H1 (cell line): Measurements from ENCODE around the gene TBX4. TPM values are rescaled to one million over a fixed set of nuclear protein-coding genes. Genes with fewer than 3 reads are reported as not detected.

Experiments used
- CTCF ChIA-PET: fragments of 300-600 bp; sonication (Branson Sonifier 250); formaldehyde crosslinking; loops from one replicate; lab custom pipeline; 2021; ENCODE audit not compliant: partially characterized antibody; lab: Charles Lee
- POLR2A ChIA-PET: fragments of 300-600 bp; sonication (Branson Sonifier 250); formaldehyde crosslinking; loops from one replicate; lab custom pipeline; 2021; ENCODE audit warnings: inconsistent platforms; ENCODE audit not compliant: partially characterized antibody; lab: Charles Lee
- DNase-seq, 2 experiments: peaks; one replicate each; pipeline versions ENCODE4 v3.0.0 to v3.0.0-alpha.2; 2010 to 2022; ENCODE audit warnings: low spot score in 2 of 2, low read depth in 1 of 2, mixed read lengths in 1 of 2
- FAIRE-seq: peaks from 2 replicates; lab custom pipeline; 2011; peaks lifted over from hg19 to GRCh38; lab: Jason Lieb, UNC
- H2AFZ ChIP-seq: 2 replicates; pipeline ENCODE4 v1.8.1; 2012; ENCODE audit warnings: low read length, inconsistent platforms
- H2AK5ac ChIP-seq: 2 replicates; pipeline ENCODE4 v1.6.1; 2013; ENCODE audit warnings: low read depth, low read length
- H2BK120ac ChIP-seq: replicated peaks from 2 replicates; pipeline ENCODE3; 2013; ENCODE audit warnings: low read depth, low read length, inconsistent platforms
- H2BK12ac ChIP-seq: 2 replicates; pipeline ENCODE4 v1.6.1; 2013; ENCODE audit warnings: low read depth, low read length
- H2BK15ac ChIP-seq: 2 replicates; pipeline ENCODE4 v1.6.1; 2013; ENCODE audit warnings: low read length
- H2BK20ac ChIP-seq: 2 replicates; pipeline ENCODE4 v1.6.1; 2013; ENCODE audit warnings: low read length
- H2BK5ac ChIP-seq: 2 replicates; pipeline ENCODE4 v1.6.1; 2013; ENCODE audit warnings: low read depth, low read length
- H3K14ac ChIP-seq: 2 replicates; pipeline ENCODE4 v1.6.1; 2013; ENCODE audit warnings: inconsistent platforms; ENCODE audit not compliant: insufficient read length
- H3K18ac ChIP-seq: 2 replicates; pipeline ENCODE4 v1.6.1; 2013; ENCODE audit warnings: low read length; ENCODE audit errors: extremely low read depth
- H3K23ac ChIP-seq: 2 replicates; pipeline ENCODE4 v1.6.1; 2013; ENCODE audit warnings: inconsistent platforms; ENCODE audit not compliant: insufficient read length
- H3K23me2 ChIP-seq: 2 replicates; pipeline ENCODE4 v1.6.1; 2013; ENCODE audit warnings: low read depth, low read length
- H3K27ac ChIP-seq: 2 replicates; pipeline ENCODE4 v1.6.1; 2011; ENCODE audit warnings: low read depth, low read length, inconsistent platforms
- H3K27me3 ChIP-seq, 4 experiments: replicated peaks in 1 of 4; 1 replicate in 1 of 4; 2 replicates in 3 of 4; pipeline versions ENCODE4 v1.6.1 to v1.8.1; 2011 to 2013; ENCODE audit warnings: low read length in 3 of 4, mild to moderate bottlenecking in 3 of 4, inconsistent platforms in 2 of 4, mixed read lengths in 2 of 4, moderate library complexity in 1 of 4; ENCODE audit not compliant: control insufficient read depth in 3 of 4, insufficient read depth in 3 of 4; ENCODE audit errors: extremely low read depth in 1 of 4
- H3K36me3 ChIP-seq, 4 experiments: 2 replicates each; pipeline versions ENCODE4 v1.6.1 to v1.8.1; 2011 to 2013; ENCODE audit warnings: mild to moderate bottlenecking in 4 of 4, low read length in 3 of 4, moderate library complexity in 2 of 4, control low read depth in 1 of 4, inconsistent platforms in 1 of 4; ENCODE audit not compliant: insufficient read depth in 4 of 4, control insufficient read depth in 2 of 4
- H3K4ac ChIP-seq: replicated peaks from 2 replicates; pipeline ENCODE3; 2013; ENCODE audit warnings: low read length, low read depth, mixed read lengths, inconsistent platforms; ENCODE audit not compliant: insufficient read length
- H3K4me1 ChIP-seq, 4 experiments: replicated peaks in 1 of 4; 1 replicate in 1 of 4; 2 replicates in 3 of 4; pipeline versions ENCODE4 v1.6.1 to v1.8.1; 2011 to 2013; ENCODE audit warnings: low read length in 3 of 4, inconsistent platforms in 2 of 4, mixed read lengths in 1 of 4; ENCODE audit not compliant: insufficient read depth in 4 of 4, control insufficient read depth in 3 of 4
- H3K4me2 ChIP-seq, 2 experiments: 2 replicates each; pipeline versions ENCODE4 v1.6.1 to v1.8.1; 2011 to 2013; ENCODE audit warnings: low read depth in 2 of 2, low read length in 2 of 2, control low read depth in 1 of 2, inconsistent platforms in 1 of 2, mild to moderate bottlenecking in 1 of 2; ENCODE audit not compliant: insufficient read depth in 1 of 2
- H3K4me3 ChIP-seq, 4 experiments: fragments of 200-600, 300-600 bp in 1 of 4; sonication (generic), shearing (Covaris generic), sonication (Bioruptor Twin) in 1 of 4; 2 replicates each; pipeline versions ENCODE4 v1.5.1 to v1.8.1; 2011 to 2016; ENCODE audit warnings: low read length in 4 of 4, low read depth in 3 of 4, control low read depth in 2 of 4, inconsistent platforms in 2 of 4, mild to moderate bottlenecking in 2 of 4, mixed read lengths in 1 of 4, moderate library complexity in 1 of 4; ENCODE audit not compliant: insufficient read depth in 2 of 4; ENCODE audit errors: extremely low read depth in 1 of 4
- H3K56ac ChIP-seq: replicated peaks from 2 replicates; pipeline ENCODE3; 2013; ENCODE audit warnings: low read depth, mild to moderate bottlenecking, mixed read lengths, low read length, inconsistent platforms; ENCODE audit not compliant: insufficient read length
- H3K79me1 ChIP-seq: 2 replicates; pipeline ENCODE4 v1.6.1; 2013; ENCODE audit warnings: low read depth, low read length, control low read depth
- H3K79me2 ChIP-seq, 2 experiments: 2 replicates each; pipeline versions ENCODE4 v1.6.1 to v1.8.1; 2012 to 2013; ENCODE audit warnings: low read length in 2 of 2, mild to moderate bottlenecking in 2 of 2, inconsistent platforms in 1 of 2; ENCODE audit not compliant: insufficient read depth in 2 of 2, control insufficient read depth in 1 of 2
- H3K9ac ChIP-seq, 4 experiments: replicated peaks in 1 of 4; 1 replicate in 1 of 4; 2 replicates in 3 of 4; pipeline versions ENCODE4 v1.6.1 to v1.8.1; 2011 to 2013; ENCODE audit warnings: low read depth in 3 of 4, low read length in 3 of 4, control low read depth in 2 of 4, mild to moderate bottlenecking in 2 of 4, moderate library complexity in 2 of 4, inconsistent platforms in 1 of 4; ENCODE audit errors: extremely low read depth in 1 of 4
- H3K9me3 ChIP-seq, 2 experiments: 2 replicates each; pipeline versions ENCODE4 v1.6.1 to v1.8.1; 2012 to 2013; ENCODE audit warnings: mild to moderate bottlenecking in 2 of 2, moderate library complexity in 2 of 2, control low read depth in 1 of 2, inconsistent platforms in 1 of 2, low read depth in 1 of 2, low read length in 1 of 2, mixed read lengths in 1 of 2; ENCODE audit not compliant: insufficient read depth in 2 of 2
- H4K20me1 ChIP-seq, 2 experiments: replicated peaks in 1 of 2; 2 replicates each; pipeline versions ENCODE3 to v1.8.1; 2011 to 2013; ENCODE audit warnings: inconsistent platforms in 2 of 2, low read length in 2 of 2, mild to moderate bottlenecking in 1 of 2; ENCODE audit not compliant: insufficient read depth in 2 of 2, control insufficient read depth in 1 of 2
- H4K5ac ChIP-seq: 2 replicates; pipeline ENCODE4 v1.6.1; 2013; ENCODE audit warnings: low read length, low read depth, mixed read lengths, inconsistent platforms; ENCODE audit not compliant: insufficient read length
- H4K8ac ChIP-seq: 2 replicates; pipeline ENCODE4 v1.8.0; 2013; ENCODE audit warnings: mild to moderate bottlenecking, moderate library complexity, low read length, inconsistent platforms; ENCODE audit not compliant: insufficient read depth; ENCODE audit errors: extremely low read depth
- H4K91ac ChIP-seq: replicated peaks from 2 replicates; pipeline ENCODE3; 2013; ENCODE audit warnings: low read length, mixed read lengths, inconsistent platforms; ENCODE audit not compliant: insufficient read length
- ASH2L ChIP-seq: fragments of 200-600, 300-600 bp; sonication (generic); IDR thresholded peaks from one replicate; pipeline ENCODE4 v1.7.1; 2017; ENCODE audit warnings: low read length
- BCL11A ChIP-seq, 2 experiments: IDR thresholded peaks; one replicate each; pipeline ENCODE4 v1.6.1; 2011; ENCODE audit warnings: low read depth in 2 of 2, low read length in 2 of 2, mild to moderate bottlenecking in 2 of 2
- CBX5 ChIP-seq: fragments of 300-800, 300-1000 bp; sonication (generic); IDR thresholded peaks from 2 replicates; pipeline ENCODE4 v1.7.1; 2016; ENCODE audit warnings: antibody characterized with exemption, low read length, low read depth
- CHD1 ChIP-seq: IDR thresholded peaks from 2 replicates; pipeline ENCODE4 v1.6.1; 2012; ENCODE audit warnings: low read depth, low read length, improper control_type of control experiment
- CHD2 ChIP-seq: IDR thresholded peaks from 2 replicates; pipeline ENCODE4 v1.6.1; 2012; ENCODE audit warnings: low read length, improper control_type of control experiment
- GTF2F1 ChIP-seq: IDR thresholded peaks from 2 replicates; pipeline ENCODE4 v1.6.1; 2012; ENCODE audit warnings: low read depth, low read length, improper control_type of control experiment, borderline replicate concordance
- KDM5A ChIP-seq: fragments of 200-600 bp; IDR thresholded peaks from 2 replicates; pipeline ENCODE4 v1.7.1; 2012; ENCODE audit warnings: mild to moderate bottlenecking, low read length, inconsistent platforms, mixed read lengths
- SP2 ChIP-seq: IDR thresholded peaks from 2 replicates; pipeline ENCODE4 v1.6.1; 2012; ENCODE audit warnings: mild to moderate bottlenecking, low read length, inconsistent platforms
- WGBS, 2 experiments: shearing (Covaris generic) in 1 of 2; methylation state at CpG; one replicate each; pipeline versions ENCODE4 v1.1.6 to v1.1.7; 2013 to 2015; ENCODE audit warnings: low lambda C conversion rate in 2 of 2, mixed read lengths in 2 of 2, inconsistent platforms in 1 of 2, low coverage in 1 of 2, missing lambda C conversion rate in 1 of 2; ENCODE audit not compliant: insufficient replicate concordance in 2 of 2, insufficient coverage in 1 of 2, insufficient read length in 1 of 2; ENCODE audit errors: extremely low coverage in 1 of 2, missing lambda C conversion rate in 1 of 2; 5-methylcytosine and 5-hydroxymethylcytosine counted together
- polyA plus RNA-seq, 7 experiments: library from polyadenylated mRNA; depleted of rRNA in 3 of 7; stranded (reverse) in 5 of 7; unstranded in 2 of 7; fragments of >200 nt in 5 of 7; fragments of 200-250 nt in 2 of 7; gene quantifications; 1 replicate in 5 of 7; 2 replicates in 1 of 7; 4 replicates in 1 of 7; pipeline versions ENCODE4 v1.2.1 to v1.2.3, GENCODE V29; 2011 to 2013; ENCODE audit warnings: missing spikeins in 2 of 7, mixed read lengths in 2 of 7
- total RNA-seq: library from RNA; stranded (reverse); fragmentation: NEBNext Ultra II Directional; extraction: Animal tissue kit (Norgen Biotek cat#: 25700); gene quantifications from 2 replicates; pipeline ENCODE4 v1.2.1, GENCODE V29; 2021

Gene TBX4
- total and polyA plus RNA-seq, 2 of the 8 experiments (the other 6 are each of a cell fraction or from before 2014, with no cell fraction given) = 0.02 TPM; not detected in 1

- Histone ChIP-seq H3K23me2 (no peaks in the 10 kb centered on the region; the same call in 1 of the 2 replicates), H3K4me3 (no peak overlapping the region), H2BK5ac (no peak overlapping the region), H4K8ac (no peak overlapping the region), H2BK12ac (no peak overlapping the region), H4K5ac (no peak overlapping the region), H3K79me2 (no peaks in the 10 kb centered on the region), H3K14ac (no peak overlapping the region), H3K9me3 (no peaks in the 10 kb centered on the region), H3K27me3 (no peaks in the 10 kb centered on the region), H3K18ac (no peak overlapping the region), H3K23ac (no peak overlapping the region), H2BK15ac (no peak overlapping the region), H2AFZ (peak overlapping the region; percentile 7; the same call in 1 of the 2 replicates), H2BK120ac (no peak overlapping the region), H3K79me1 (no peaks in the 10 kb centered on the region), H4K91ac (no peak overlapping the region), H3K4me1 (peaks cover 0 to 3% (median 0%) of the 10 kb centered on the region in 4 experiments; a peak in 1 of 7 replicates), H3K4ac (no peak overlapping the region), H3K4me2 (no peak overlapping the region)
- FAIRE-seq = no peak
- ChIA-PET POLR2A (no interaction called here), CTCF (no interaction called here)
- TF ChIP-seq CHD1 (no peak), SP2 (no peak), GTF2F1 (no peak), CBX5 (no peak), ASH2L (no peak), BCL11A (IDR thresholded peaks at IDR 0.05; ENCODE audit: low read depth in 2 of 2, low read length in 2 of 2) (no peak), KDM5A (no peak), CHD2 (no peak)
- TF ChIP-seq, all 59 proteins: peak for 0
- no peaks in the 10 kb centered on the region for H3K36me3 ChIP-seq
- no peak overlapping the region for H3K9ac ChIP-seq
- H3K56ac ChIP-seq = no peak overlapping the region
- DNase-seq = no peak
- no peaks in the 10 kb centered on the region for H4K20me1 ChIP-seq
- H3K27ac ChIP-seq = no peak overlapping the region
- WGBS, 2 experiments = 81% methylated on average over 11 of the region's 11 CpGs; no CpG with 5 or more reads in 1 of the 2 experiments
- H2BK20ac ChIP-seq = no peak overlapping the region
- no peak overlapping the region for H2AK5ac ChIP-seq
Observed at GRCh38 chr17:61505846-61506627, 53.8 kb downstream of the TBX4 start.
